PC-9 (cell line): ENCODE measurements around the gene KCNC1.

Experiments used
- EZH2 ChIP-seq: fragments of 200-600 bp; sonication (generic); IDR thresholded peaks from 2 replicates; pipeline ENCODE4 v1.8.0; 2017; ENCODE audit warnings: antibody characterized with exemption, low read depth
- TF ChIP-seq, protein P1 (sequence below): fragments of 200-600 bp; sonication (generic); conservative IDR thresholded peaks from 2 replicates; pipeline ENCODE4 v1.6.1; 2017; ENCODE audit warnings: mixed run types, antibody characterized with exemption, mild to moderate bottlenecking, moderate library complexity

DNA sequence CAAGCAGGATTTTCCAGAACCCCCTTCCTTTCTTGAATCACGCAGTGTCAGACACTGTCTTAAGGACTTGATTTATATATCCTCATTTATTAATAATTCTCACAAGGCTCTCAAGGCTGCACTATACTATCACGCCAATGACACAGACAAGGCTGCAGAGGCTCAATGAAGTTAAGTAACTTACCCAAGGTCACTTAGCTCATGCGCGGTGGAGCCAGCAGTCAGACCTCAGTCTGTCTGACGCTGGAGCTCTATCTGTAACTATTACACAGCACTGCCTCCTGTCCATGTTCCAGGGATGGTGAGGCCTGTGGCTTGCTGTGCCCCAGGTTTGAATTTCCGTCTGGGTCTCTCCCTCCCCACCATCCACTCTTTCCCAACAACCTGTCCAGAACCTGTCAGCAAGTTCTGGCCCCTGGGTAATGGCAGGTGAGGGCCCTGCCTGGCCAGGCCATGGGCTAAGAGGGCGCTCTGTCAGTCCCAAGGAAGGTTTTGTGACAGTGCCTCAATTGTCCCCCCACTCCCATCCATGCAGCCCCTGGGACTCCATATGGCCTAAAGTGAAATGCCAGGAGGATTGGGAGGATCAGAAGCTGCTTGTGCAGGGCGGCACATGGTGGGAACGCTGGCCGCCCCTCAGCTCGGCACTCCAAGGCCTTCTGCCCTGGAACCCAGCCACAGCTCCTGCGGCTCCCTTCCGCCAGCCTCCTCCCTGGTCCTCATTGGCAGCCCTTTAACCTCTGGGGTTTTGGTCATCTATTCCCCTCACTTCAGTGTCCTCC, 8.6 kb downstream of the KCNC1 start:
- TF ChIP-seq, protein P1, sequence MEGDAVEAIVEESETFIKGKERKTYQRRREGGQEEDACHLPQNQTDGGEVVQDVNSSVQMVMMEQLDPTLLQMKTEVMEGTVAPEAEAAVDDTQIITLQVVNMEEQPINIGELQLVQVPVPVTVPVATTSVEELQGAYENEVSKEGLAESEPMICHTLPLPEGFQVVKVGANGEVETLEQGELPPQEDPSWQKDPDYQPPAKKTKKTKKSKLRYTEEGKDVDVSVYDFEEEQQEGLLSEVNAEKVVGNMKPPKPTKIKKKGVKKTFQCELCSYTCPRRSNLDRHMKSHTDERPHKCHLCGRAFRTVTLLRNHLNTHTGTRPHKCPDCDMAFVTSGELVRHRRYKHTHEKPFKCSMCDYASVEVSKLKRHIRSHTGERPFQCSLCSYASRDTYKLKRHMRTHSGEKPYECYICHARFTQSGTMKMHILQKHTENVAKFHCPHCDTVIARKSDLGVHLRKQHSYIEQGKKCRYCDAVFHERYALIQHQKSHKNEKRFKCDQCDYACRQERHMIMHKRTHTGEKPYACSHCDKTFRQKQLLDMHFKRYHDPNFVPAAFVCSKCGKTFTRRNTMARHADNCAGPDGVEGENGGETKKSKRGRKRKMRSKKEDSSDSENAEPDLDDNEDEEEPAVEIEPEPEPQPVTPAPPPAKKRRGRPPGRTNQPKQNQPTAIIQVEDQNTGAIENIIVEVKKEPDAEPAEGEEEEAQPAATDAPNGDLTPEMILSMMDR, result no peak
- no peak for TF ChIP-seq EZH2
